Head of caudate nucleus (tissue), 42 donors: Measurements from ENCODE around the gene CLCN4.

Experiments used
- DNase-seq, 42 donors: peaks; one replicate each; pipeline versions ENCODE4 v3.0.0 to v3.0.0-alpha.2; 2020 to 2021; ENCODE audit warnings: mixed read lengths in 7 of 42
- intact Hi-C: fragments of 100-400 bp; cut with DNase I; formaldehyde crosslinking; loops from one replicate; pipeline ENCODE4 v1.15.0; 2022

Gene CLCN4

DNA sequence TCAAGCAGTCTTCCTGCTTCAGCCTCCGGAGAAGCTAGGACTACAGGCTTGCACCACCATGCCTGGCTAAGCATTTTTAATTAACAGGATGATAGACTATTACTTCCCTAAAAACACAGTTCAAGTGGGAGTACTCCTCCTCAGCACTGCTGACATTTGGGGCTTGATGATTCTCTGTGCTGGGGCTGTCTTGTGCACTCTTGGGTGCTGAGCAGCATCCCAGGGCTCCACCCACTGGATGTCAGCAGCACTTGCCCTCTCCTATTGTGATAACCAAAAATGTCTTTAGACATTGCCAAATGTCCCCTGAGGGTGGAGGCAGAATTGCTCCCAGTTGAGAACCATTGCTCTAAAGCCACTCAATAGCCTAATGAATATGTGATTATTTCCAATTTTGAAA, 60.4 kb downstream of the CLCN4 start:
- DNase-seq: peak in 34 of 42 donors; percentile 6 to 74 (median 30)

DNA sequence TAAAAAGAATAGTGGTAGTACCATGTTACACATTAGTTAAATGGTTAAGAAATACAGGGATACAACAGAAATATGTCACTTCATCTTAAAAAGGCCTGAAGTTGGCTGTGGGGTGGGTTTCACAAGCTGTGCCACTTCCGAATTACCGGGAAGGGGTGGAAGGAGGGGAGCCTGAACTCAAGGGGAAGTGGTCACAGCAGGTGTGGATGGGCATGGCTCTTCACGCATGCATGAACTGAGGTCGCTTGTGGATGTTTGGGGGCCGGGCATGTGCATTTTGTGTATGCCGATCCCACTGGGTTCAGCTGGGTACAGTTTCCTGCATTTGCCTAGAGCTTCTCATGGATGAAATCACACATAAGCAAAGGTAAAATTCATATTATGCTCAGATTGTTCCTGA, 64.9 kb downstream of the CLCN4 start:
- intact Hi-C loops: no loop called here
- DNase-seq: no peak

More for the DNA sequence above, 60.4 kb downstream of the CLCN4 start:
- intact Hi-C loops: no loop called here

DNA sequence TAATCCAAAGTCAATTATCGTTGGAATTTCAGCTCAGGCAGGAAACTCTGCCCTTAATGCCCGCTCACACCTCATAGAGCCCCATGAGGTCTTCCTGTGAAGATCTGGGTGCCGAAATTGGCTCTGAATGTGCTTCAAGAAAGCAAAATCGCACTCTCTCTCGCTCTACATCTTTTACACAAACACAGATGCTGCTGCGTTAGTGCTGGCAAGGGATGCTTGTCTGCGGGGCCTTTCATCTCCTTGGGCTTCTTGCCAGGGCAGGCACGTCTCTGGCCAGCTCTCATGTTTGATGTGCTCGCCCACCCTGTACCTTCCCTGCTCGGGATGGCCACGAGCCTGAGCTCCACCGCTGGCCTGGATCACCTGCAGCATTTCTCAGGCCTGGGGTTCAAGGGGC, 66.5 kb downstream of the CLCN4 start:
- DNase-seq: no peak
- intact Hi-C loops: no loop called here

DNA sequence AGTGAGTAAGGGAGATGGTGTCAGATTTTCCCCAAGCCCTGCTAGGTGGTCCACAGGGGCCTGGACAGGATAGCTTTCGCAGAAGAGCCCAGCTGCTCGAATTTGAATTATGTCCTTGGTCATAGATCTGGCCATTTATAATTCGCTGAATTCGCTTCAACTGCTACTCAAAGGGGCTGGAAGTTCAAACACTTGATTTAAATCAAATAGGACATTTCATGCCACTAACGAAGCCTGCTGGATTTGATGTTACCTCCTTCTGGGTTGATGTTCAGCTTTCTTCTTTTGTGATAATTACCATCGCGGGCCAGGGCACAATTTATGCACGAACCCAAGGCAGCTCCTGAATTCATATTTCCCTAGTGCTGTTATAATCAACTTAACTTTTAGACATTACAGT, 67.0 kb downstream of the CLCN4 start:
- intact Hi-C loops: no loop called here
- no peak for DNase-seq

DNA sequence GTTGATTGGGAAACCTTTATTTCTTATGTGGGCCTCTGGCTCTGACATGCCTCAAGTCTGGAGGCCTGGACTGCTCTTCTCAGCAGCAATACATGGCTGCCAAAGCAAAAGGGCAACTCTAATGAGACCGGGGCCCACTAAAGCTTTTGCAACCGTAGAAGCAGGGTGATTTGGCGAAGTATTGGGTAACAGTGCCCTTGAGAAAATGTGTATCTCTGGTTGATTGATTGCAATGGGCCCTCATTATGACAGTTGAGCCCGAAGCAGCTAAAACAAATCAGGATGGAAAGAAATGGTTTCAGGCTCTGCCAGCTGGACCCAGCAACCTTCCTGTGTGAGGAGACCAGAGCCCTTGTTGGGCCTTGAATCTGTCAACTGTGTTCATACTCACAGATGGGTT, 73.4 kb downstream of the CLCN4 start:
- intact Hi-C loops: no loop called here
- no peak for DNase-seq

DNA sequence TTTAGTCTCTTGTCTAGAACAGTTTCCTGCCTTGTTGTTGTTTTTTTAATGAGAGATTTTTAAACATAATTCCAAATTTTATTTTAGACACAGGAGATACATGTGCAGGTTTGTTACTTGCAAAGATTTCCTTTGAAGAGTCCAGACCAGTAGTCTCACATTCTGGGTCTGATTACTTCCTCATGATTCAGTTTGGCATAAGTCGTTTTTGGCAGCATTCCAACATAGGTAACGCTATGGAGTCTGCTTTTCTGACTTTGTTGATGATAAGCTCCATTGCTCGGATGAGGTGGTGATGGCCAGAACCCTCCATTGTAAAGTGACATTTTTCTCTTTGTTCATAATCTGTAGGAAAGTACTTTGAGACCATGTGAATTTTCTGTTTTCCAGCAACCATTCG, 74.7 kb downstream of the CLCN4 start:
- intact Hi-C loops: no loop called here
- DNase-seq: no peak

DNA sequence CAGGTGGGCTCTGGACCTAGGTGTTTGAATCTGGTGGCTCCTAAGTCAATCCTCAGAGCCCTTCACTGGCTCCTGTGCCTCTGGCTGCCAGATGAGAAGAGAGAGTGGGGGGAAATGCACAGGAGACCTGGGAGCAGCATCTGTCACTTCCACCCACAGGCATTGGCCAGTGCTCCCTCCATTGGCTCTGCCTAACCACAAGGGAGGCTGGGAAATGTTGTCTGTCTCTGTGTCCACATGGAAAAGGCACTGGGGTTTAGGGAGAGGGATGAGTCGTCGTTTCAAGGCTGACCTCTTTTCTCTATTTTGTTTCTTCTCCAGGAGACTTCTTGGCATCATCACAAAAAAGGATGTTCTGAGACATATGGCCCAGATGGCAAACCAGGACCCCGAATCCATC, 76.4 kb downstream of the CLCN4 start:
- no peak for DNase-seq
- intact Hi-C loops: no loop called here

DNA sequence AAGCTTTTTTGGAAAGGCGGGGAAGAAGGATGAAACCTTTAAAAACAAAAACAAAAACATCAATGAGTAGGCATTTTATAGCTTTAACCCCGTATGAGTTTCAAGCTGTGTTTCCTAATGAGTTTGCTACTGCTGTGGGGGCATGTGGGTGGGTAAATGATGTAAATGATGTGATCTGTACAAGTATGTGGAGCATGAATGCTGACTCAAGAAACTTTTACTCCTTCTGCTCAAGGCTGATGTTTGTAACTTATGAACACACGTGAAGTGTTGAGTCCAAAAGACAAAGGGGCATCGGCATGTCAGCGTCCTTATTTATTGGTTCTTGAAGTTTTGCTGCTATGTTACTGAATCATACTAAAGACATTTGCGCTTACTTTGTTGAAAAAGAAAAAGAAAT, 76.9 kb downstream of the CLCN4 start:
- DNase-seq: peak in 2 of 42 donors; percentile 8 to 22
- intact Hi-C loops: no loop called here

DNA sequence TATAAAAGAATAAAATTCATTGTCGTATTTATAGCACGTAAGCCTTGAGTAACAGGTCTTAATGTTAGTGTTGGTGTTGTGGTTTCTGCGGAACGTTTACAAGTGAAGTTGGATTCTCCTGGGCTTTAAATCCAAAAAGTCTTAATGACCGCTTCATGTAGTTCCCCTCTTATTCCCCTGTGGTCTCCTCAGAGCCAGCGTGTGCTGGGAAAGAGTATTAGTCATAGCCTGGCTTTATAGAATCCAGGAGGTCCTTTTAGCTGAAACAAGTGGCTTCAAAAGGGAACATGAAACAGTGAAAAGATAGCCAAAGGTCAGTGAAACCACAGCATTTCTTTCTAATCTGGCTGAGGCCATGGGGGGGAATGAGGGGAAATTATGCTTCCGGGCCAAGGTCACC, 79.1 kb downstream of the CLCN4 start:
- intact Hi-C loops: no loop called here
- no peak for DNase-seq

DNA sequence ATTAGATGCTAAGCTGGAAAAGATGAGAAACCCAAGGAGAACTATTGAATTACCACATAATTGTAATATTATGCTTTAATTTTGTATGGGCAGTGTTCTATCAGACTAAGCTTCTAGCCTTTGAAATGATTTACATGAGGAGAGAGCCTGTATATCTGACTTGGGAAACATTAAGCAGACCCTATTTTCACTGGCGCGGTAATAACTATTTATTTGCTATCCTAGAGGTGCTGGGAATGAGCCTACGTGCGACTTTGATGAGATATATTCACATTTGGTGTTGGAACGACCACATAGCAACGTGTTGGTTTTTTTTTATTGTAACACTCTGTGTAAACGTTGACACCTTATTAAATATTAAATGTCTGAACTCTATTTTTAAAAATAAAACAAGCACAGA, 80.5 kb downstream of the CLCN4 start:
- no peak for DNase-seq
- intact Hi-C loops: no loop called here

DNA sequence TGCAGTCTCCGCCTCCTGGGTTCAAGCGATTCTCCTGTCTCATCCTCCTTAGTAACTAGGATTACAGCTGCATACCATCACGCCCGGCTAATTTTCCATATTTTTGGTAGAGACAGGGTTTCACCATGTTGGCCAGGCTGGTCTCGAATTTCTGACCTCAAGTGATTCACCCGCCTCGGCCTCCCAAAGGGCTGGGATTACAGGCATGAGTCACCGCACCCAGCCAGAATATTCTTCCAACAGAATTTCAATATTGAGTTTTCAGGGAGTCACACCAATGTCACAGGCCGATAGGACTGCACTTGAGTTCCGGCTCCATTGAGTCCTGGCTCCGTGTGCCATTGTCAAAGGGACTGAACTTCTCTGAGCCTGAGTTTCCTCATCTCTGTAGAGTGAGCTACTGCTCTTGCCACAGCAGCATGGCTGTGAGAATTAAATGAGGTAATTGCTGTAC, 82.9 kb downstream of the CLCN4 start:
- intact Hi-C loops: no loop called here
- no peak for DNase-seq

DNA sequence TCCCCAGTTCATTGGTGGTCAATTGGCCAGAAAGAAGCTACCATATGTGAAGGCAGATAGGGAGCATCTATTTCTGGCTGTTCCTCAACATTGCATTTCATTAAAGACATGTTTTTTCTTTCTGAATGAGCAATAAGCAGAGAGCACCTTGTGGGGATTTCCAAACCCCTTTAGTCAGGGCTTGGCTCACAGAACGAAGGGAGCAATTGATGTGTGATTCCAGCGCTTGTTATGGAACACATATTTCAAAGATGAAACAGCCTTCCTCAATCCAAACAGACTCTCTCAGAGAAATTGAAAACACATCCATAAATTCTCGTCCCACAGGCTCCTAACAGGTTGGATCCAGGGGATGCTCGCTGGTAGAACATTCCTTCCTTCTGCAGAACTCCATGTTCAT, 84.1 kb downstream of the CLCN4 start:
- intact Hi-C loops: no loop called here
- no peak for DNase-seq

DNA sequence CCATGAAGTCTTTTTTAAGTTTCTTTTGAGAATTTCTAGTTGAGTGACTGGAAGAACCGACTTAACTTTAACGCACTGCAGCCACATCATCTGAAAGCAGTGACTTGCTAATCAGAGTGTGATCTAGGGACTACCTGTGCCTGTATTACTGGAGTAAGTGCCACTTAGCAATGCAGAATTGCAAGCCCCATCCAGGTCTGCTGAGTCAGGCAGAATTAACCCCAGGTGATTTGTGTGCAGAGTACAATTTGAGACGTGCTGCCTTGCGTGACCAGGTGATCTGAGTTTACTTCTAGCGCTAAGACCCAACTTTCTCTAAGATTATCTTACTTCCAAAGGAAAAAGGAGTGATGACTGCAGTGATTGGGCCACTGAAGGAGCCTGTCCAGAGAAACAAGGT, 85.3 kb downstream of the CLCN4 start:
- intact Hi-C loops: no loop called here
- DNase-seq: no peak

DNA sequence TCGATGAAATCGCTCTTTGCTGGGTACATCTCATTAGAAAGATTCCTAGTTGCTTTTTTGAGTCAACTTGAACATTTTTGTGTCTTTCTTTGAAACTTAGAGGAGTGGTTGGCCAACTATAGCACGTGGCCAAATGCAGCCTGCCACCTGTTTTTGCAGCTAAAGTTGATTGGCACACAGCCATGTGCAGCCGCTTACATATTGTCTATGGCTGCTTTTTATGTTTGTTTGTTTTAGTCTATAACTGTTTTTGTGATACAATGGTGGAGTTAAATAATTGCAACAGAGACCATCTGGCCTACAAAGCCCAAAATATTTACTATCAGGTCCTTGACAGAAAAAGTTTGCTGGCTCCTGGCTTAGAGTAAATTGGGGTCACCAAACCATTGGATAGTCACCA, 86.3 kb downstream of the CLCN4 start:
- DNase-seq: no peak
- intact Hi-C loops: no loop called here

DNA sequence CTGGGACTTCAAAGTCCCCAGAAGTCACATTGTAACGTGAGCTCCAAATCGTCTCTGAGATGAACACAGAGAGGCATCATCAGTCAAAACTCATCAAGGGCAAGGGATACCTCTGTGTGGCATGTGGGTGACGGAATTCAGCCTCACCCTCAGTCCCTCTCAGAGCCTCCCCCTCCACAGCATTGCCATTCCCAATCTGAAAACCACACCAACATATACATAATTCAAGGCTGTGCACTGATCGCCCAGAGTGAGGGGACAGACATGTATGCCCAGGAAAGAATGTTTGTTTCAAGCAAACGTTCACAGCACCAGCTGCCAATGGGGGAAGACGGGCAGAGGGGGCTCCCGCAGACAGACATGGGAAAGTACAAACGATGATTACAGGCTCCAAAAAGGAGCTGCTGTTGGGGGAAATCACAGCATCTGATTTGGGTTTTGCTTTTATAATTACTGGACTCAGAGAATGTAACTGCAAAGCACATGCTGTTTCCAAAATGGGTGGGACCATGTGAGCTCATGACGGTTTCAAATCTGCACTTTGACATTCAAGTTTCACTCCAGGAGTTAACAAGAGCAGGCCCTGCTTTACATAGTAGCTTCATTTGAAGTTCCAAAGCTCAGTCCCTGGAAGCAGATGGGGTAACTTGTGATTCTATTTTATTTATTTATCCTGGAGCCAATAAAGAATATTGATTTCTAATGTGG, 88.3 kb downstream of the CLCN4 start:
- DNase-seq: no peak
- intact Hi-C loops: no loop called here

DNA sequence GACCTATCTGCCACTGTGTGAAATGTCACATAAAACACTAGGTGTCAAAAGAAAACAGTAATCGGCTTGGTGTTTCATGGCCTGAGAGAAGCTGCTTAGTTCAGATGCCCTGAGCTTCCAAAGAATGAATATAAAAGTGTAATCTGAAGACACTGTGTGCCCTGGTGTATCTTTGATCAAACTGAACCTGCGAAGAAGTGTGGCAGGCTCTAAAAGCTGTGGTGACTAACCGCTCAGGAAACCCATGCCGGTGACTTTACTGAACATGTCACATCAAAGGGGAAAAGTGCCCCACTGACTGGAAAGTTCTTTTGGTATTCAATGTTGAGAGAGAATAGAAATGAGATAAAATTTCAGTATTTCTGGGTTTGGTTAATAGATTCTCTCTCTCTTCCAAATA, 89.1 kb downstream of the CLCN4 start:
- no peak for DNase-seq
- intact Hi-C loops: no loop called here

DNA sequence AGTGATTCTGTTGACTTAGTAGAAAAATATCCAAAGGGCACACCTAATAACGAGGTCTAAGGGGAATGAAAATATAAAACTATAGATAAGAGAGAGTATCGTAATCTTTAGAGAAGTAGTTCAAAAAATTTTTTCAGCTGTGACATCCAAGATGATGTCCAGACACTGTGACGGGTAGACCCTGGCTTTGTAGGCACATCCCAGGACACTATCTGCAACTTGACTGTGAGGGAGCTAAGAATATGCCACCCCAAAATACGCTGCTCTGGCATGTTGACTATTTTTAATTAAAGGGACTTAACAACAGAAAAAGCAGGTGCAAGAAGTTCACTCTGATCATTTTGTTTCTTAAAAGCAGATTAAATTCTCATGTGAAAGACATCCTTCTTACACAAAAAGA, 89.5 kb downstream of the CLCN4 start:
- no peak for DNase-seq
- intact Hi-C loops: no loop called here

DNA sequence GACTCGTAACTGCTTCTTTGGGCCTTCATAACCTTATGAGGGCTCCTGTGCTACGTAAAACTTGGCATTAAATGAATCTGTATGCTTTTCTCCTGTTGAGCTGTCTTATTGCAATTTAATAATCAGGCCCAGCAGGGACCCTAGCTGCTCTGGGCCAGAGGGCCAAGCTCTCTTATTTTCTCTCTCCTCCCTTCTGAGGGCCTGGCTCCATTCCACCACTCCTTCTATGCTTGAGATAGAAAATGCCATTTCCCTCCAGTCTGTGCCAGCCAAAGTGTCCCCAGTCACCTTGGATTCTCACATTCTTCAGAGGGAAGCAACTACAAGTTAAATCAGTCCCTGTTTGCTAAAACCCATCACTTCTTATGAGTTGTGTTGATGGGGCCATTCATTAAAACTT, 90.1 kb downstream of the CLCN4 start:
- DNase-seq: no peak
- intact Hi-C loops: no loop called here

DNA sequence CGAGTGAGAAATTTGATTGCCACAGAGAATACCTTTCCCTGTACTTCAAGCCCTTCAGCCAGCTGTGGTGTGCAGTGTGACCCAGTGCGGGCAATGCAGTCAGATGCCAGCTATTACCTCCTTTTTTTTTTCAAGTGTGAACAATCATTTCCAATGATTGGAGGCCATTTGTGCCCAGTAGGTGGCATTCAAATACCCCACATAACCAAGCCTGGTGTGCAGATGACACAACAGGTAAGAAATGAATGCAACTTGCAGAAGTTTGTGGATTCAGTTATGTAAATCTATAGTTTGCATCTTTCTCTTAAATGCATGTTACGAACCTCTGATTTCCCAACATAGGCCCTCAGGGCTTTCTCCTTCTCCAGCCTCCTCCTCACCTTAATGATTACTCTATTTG, 98.0 kb downstream of the CLCN4 start:
- intact Hi-C loops: no loop called here
- peak in 7 of 42 donors; percentile 2 to 36 (median 11) for DNase-seq

DNA sequence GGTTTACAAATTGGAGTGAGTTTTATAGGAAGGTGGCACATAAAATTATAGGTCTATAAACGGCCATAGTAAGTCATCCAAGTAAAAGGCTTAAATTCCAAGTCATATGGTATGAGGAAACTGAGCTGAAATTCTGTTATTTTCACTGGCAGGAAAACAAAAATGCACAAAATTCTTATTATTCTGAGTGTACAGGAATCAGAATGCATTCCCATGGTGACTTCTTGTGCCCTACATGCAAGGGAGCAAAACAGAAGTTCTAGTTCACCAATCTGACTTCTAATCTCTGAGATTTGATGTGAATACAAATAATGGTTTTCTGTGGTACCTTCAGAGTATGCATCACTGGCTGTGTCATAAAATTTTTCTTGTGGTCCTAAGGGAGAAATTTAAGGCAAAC, 102.9 kb downstream of the CLCN4 start:
- intact Hi-C loops: no loop called here
- DNase-seq: no peak

DNA sequence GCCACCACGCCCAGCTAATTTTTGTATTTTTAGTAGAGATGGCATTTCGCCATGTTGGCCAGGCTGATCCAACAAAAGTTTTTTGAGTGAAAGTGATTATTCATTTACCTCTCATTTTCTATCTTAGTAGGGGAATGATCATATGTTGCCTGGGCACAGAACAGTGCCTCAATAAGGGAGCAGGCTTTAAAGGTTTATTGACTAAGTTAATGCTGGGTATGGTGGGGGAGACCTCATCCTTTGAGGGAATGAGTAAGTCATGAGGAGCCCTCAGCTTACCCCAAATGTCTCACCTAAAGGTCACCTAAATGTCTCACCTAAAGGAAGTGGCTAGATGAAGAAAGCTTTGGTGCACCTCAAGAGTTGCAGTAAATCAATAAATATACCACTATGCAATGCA, 109.0 kb downstream of the CLCN4 start:
- intact Hi-C loops: no loop called here
- no peak for DNase-seq

DNA sequence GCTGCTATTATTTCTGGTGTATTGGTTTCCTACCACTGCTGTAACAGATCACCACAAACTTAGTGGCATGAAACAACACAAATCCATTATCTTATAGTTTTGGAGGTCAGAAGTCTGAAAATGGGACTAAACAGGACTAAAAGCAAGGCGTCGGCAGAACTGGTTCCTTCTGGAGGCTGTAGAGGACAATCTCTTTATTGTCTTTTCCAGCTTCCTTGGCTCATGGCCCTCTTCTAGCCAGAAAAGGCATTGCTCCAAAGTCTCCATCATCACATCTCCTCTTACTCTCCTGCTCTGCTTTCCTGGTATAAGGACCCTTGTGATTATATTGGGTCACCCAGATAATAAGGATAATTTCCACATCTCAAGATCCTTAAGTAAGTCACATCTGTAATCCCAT, 121.9 kb downstream of the CLCN4 start:
- DNase-seq: peak in 15 of 42 donors; percentile 2 to 54 (median 13)
- intact Hi-C loops: no loop called here
